PC-9 (cell line): ENCODE measurements around the gene COL23A1. TPM values are rescaled to one million over a fixed set of nuclear protein-coding genes. Genes with fewer than 3 reads are reported as not detected.

Experiments
- BruUV-seq: library from RNA; stranded (reverse); fragments of 400-500 nt; replicated peaks from 2 replicates; lab custom pipeline; 2021; lab: Mats Ljungman, UMichigan
- CTCF ChIA-PET: fragments of 300-600 bp; sonication (Branson Sonifier 250); formaldehyde crosslinking; loops from one replicate; lab custom pipeline; 2022; ENCODE audit warnings: antibody characterized with exemption; lab: Charles Lee
- POLR2A ChIA-PET: fragments of 300-600 bp; sonication (Branson Sonifier 250); formaldehyde crosslinking; loops from one replicate; lab custom pipeline; 2022; ENCODE audit warnings: antibody characterized with exemption; ENCODE audit not compliant: unreplicated experiment; lab: Charles Lee
- DNase-seq, 2 experiments: peaks; one replicate each; pipeline versions ENCODE4 v3.0.0 to v3.0.0-alpha.2; 2015 to 2022; ENCODE audit warnings: mixed read lengths in 1 of 2
- H2AFZ ChIP-seq: fragments of 200-600 bp; sonication (generic); 2 replicates; pipeline ENCODE4 v1.8.1; 2017; ENCODE audit warnings: antibody characterized with exemption
- H3F3A ChIP-seq: fragments of 200-600 bp; sonication (generic); 2 replicates; pipeline ENCODE4 v1.8.1; 2017; ENCODE audit warnings: antibody characterized with exemption, mild to moderate bottlenecking, low read depth; ENCODE audit not compliant: insufficient read depth
- H3K27ac ChIP-seq: fragments of 200-600 bp; sonication (generic); 2 replicates; pipeline ENCODE4 v1.6.1; 2016; ENCODE audit warnings: mixed run types
- H3K27me3 ChIP-seq: fragments of 200-600 bp; sonication (generic); 2 replicates; pipeline ENCODE4 v1.6.1; 2016; ENCODE audit warnings: low read depth, mixed run types; ENCODE audit not compliant: insufficient read depth
- H3K36me3 ChIP-seq: fragments of 200-600 bp; sonication (generic); 2 replicates; pipeline ENCODE4 v1.6.1; 2016; ENCODE audit warnings: low read depth, mixed run types
- H3K4me1 ChIP-seq: fragments of 200-600 bp; sonication (generic); replicated peaks from 2 replicates; pipeline ENCODE4 v1.6.1; 2016; ENCODE audit warnings: mixed run types; ENCODE audit not compliant: insufficient read depth
- H3K4me2 ChIP-seq: fragments of 200-600 bp; sonication (generic); 2 replicates; pipeline ENCODE4 v1.6.1; 2017; ENCODE audit warnings: mixed run types
- H3K4me3 ChIP-seq: fragments of 200-600 bp; sonication (generic); 2 replicates; pipeline ENCODE4 v1.6.1; 2016; ENCODE audit warnings: mixed run types
- H3K79me2 ChIP-seq: fragments of 200-600 bp; sonication (generic); 2 replicates; pipeline ENCODE4 v1.6.1; 2017; ENCODE audit warnings: low read depth, mixed run types
- H3K9me2 ChIP-seq: fragments of 200-600 bp; sonication (generic); 2 replicates; pipeline ENCODE4 v1.8.1; 2017; ENCODE audit warnings: mild to moderate bottlenecking; ENCODE audit not compliant: insufficient read depth
- H3K9me3 ChIP-seq: fragments of 200-600 bp; sonication (generic); 2 replicates; pipeline ENCODE4 v1.8.1; 2016; ENCODE audit warnings: low read depth; ENCODE audit not compliant: insufficient read depth
- H4K20me1 ChIP-seq: fragments of 200-600 bp; sonication (generic); 2 replicates; pipeline ENCODE4 v1.8.1; 2017; ENCODE audit not compliant: insufficient read depth
- EZH2 ChIP-seq: fragments of 200-600 bp; sonication (generic); IDR thresholded peaks from 2 replicates; pipeline ENCODE4 v1.8.0; 2017; ENCODE audit warnings: antibody characterized with exemption, low read depth
- intact Hi-C: fragments of 100-400 bp; cut with micrococcal nuclease; formaldehyde crosslinking; loops from one replicate; pipeline ENCODE4 v1.10.0; 2022; ENCODE audit not compliant: unreplicated experiment
- total RNA-seq: library from RNA; stranded (reverse); gene quantifications from 2 replicates; pipeline ENCODE4 v1.2.3, GENCODE V29; 2021
- TF ChIP-seq, protein P1 (sequence below): fragments of 200-600 bp; sonication (generic); conservative IDR thresholded peaks from 2 replicates; pipeline ENCODE4 v1.6.1; 2017; ENCODE audit warnings: mixed run types, antibody characterized with exemption, mild to moderate bottlenecking, moderate library complexity

Gene COL23A1
- total RNA-seq, 1 experiment from 2014 or later = not detected

DNA sequence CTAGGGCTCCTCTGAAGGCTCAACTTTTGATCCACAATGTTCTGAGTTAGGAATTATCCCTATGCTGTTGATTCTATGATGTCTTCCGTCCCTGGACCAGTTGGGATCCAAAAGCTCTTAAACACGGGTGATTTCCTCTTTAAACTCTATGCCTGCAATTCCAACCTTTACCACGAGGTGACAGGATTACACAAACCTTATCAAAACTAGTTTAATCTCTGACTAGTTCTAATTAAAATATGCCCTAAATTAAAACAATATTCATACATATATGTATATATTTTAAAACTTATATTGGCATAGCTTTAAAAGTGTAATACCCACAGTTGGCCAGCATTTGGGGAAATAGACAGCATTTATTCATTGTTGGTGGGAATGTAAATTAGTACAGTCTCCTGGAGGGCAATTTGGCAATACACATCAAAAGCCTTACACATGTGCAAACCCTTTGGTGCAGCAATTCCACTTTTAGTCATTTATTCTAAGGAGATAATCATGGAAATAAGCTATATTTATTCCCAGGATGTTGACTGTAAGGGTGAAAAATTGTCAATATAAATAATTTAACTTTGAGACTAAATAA lies 306.0 kb downstream of the COL23A1 start:
- Histone ChIP-seq H2AFZ (no peak overlapping the region), H3K27me3 (peaks cover 95% of the 10 kb centered on the region), H3K4me2 (no peak overlapping the region), H3K27ac (no peak overlapping the region), H3K4me3 (no peak overlapping the region), H3K79me2 (no peaks in the 10 kb centered on the region), H3K9me2 (no peaks in the 10 kb centered on the region), H3K9me3 (peaks cover 5% of the 10 kb centered on the region; the same call in 1 of the 2 replicates), H3K4me1 (no peaks in the 10 kb centered on the region), H3F3A (no peaks in the 10 kb centered on the region), H3K36me3 (no peaks in the 10 kb centered on the region), H4K20me1 (no peaks in the 10 kb centered on the region)
- intact Hi-C loops = loop anchor here (5.0 to 10.0 kb wide), 2 partner anchors 451 to 553 kb away; partner anchors contain the start of gene ZNF354A
- no peak for DNase-seq
- POLR2A ChIA-PET = no interaction called here
- TF ChIP-seq EZH2 = no peak
- TF ChIP-seq, protein P1, sequence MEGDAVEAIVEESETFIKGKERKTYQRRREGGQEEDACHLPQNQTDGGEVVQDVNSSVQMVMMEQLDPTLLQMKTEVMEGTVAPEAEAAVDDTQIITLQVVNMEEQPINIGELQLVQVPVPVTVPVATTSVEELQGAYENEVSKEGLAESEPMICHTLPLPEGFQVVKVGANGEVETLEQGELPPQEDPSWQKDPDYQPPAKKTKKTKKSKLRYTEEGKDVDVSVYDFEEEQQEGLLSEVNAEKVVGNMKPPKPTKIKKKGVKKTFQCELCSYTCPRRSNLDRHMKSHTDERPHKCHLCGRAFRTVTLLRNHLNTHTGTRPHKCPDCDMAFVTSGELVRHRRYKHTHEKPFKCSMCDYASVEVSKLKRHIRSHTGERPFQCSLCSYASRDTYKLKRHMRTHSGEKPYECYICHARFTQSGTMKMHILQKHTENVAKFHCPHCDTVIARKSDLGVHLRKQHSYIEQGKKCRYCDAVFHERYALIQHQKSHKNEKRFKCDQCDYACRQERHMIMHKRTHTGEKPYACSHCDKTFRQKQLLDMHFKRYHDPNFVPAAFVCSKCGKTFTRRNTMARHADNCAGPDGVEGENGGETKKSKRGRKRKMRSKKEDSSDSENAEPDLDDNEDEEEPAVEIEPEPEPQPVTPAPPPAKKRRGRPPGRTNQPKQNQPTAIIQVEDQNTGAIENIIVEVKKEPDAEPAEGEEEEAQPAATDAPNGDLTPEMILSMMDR = peak; percentile 72
- CTCF ChIA-PET = no interaction called here
- BruUV-seq = no TSS peak

DNA sequence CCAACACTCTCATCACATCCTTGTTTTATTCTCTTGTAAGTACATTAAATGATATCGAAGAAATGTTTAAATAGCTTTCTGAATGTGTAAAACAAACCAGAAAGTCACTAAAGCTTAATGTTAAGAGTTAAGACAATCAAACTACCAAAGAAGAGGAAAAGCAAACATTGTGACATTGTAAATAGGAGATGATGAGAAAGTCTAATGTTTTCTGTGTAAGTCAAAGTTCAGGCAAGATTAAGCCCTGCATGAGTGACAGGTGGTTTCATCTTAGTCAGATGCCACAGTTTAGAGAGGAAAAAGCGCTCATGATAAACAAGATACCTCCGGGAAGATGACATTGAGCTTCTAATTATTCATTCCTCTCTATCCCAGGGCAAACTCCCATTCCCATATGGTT lies 306.7 kb downstream of the COL23A1 start:
- Histone ChIP-seq H4K20me1 (no peaks in the 10 kb centered on the region), H3K9me3 (peaks cover 5% of the 10 kb centered on the region; the same call in 1 of the 2 replicates), H3K79me2 (no peaks in the 10 kb centered on the region), H3K27me3 (peaks cover 95% of the 10 kb centered on the region), H3K36me3 (no peaks in the 10 kb centered on the region), H3K27ac (no peak overlapping the region), H3K9me2 (no peaks in the 10 kb centered on the region), H3K4me3 (no peak overlapping the region), H3F3A (no peaks in the 10 kb centered on the region), H2AFZ (no peak overlapping the region), H3K4me2 (no peak overlapping the region), H3K4me1 (no peaks in the 10 kb centered on the region)
- no peak for TF ChIP-seq EZH2
- TF ChIP-seq, protein P1 = no peak
- no peak for DNase-seq
- BruUV-seq = no TSS peak
- ChIA-PET CTCF (no interaction called here), POLR2A (no interaction called here)
- intact Hi-C loops = loop anchor here (5.0 to 10.0 kb wide), 2 partner anchors 451 to 554 kb away; partner anchors contain the start of gene ZNF354A

DNA sequence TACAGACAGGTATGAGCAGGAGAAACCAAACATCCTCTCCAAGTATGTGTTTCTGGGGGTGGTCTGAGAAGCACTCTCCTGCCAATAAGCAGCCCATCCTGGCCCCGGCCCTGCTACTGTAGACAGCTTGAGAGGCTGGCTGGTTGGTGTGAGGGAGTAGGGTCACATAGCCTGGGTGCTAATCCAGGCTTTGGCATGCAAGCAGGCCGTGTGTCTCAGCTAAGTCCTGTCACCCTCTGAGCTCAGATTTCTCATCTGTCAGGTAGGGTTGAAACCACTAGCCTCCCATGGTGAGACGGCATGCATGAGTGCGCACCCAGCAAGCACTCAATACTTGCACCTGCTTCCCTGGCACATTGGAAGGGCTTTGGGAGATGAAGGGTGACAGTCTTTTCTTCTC lies 307.8 kb downstream of the COL23A1 start:
- H3K9me2 ChIP-seq = no peaks in the 10 kb centered on the region
- no peak for DNase-seq
- H3K27ac ChIP-seq = no peak overlapping the region
- H3F3A ChIP-seq = no peaks in the 10 kb centered on the region
- no TSS peak for BruUV-seq
- peaks cover 95% of the 10 kb centered on the region for H3K27me3 ChIP-seq
- no peaks in the 10 kb centered on the region for H3K36me3 ChIP-seq
- H3K4me1 ChIP-seq = no peaks in the 10 kb centered on the region
- no peak for TF ChIP-seq EZH2
- TF ChIP-seq, protein P1 = no peak
- no peaks in the 10 kb centered on the region for H4K20me1 ChIP-seq
- no peak overlapping the region for H2AFZ ChIP-seq
- no peak overlapping the region for H3K4me3 ChIP-seq
- H3K9me3 ChIP-seq = peaks cover 5% of the 10 kb centered on the region; the same call in 1 of the 2 replicates
- H3K4me2 ChIP-seq = no peak overlapping the region
- POLR2A ChIA-PET = no interaction called here
- H3K79me2 ChIP-seq = no peaks in the 10 kb centered on the region
- intact Hi-C loops = loop anchor here (5.0 to 10.0 kb wide), 2 partner anchors 452 to 555 kb away; partner anchors contain the start of gene ZNF354A
- CTCF ChIA-PET = no interaction called here
